ENCODE measurements around the gene RNF169.
A peak's percentile ranks its signal among the peaks of the same experiment; 100 is the strongest.

RNF169 gene

GRCh38 chr11:74842967-74843366 is 94.3 kb downstream of the RNF169 start:
- DNase-seq = no peak
- no peaks in the 10 kb centered on the region for H3K9me3 ChIP-seq (ENCODE audit: severe bottlenecking)
- no peak overlapping the region for H3K27ac ChIP-seq
- no peaks in the 10 kb centered on the region for H3K27me3 ChIP-seq (ENCODE audit: insufficient read depth, low read depth, severe bottlenecking)
- TF ChIP-seq, protein P1, sequence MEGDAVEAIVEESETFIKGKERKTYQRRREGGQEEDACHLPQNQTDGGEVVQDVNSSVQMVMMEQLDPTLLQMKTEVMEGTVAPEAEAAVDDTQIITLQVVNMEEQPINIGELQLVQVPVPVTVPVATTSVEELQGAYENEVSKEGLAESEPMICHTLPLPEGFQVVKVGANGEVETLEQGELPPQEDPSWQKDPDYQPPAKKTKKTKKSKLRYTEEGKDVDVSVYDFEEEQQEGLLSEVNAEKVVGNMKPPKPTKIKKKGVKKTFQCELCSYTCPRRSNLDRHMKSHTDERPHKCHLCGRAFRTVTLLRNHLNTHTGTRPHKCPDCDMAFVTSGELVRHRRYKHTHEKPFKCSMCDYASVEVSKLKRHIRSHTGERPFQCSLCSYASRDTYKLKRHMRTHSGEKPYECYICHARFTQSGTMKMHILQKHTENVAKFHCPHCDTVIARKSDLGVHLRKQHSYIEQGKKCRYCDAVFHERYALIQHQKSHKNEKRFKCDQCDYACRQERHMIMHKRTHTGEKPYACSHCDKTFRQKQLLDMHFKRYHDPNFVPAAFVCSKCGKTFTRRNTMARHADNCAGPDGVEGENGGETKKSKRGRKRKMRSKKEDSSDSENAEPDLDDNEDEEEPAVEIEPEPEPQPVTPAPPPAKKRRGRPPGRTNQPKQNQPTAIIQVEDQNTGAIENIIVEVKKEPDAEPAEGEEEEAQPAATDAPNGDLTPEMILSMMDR (IDR thresholded peaks at IDR 0.05; ENCODE audit: low read depth, low read length) = peak; percentile 41
- no peak overlapping the region for H3K4me3 ChIP-seq (ENCODE audit: low read depth, low read length)
- peaks cover 77% of the 10 kb centered on the region for H3K36me3 ChIP-seq

DNA sequence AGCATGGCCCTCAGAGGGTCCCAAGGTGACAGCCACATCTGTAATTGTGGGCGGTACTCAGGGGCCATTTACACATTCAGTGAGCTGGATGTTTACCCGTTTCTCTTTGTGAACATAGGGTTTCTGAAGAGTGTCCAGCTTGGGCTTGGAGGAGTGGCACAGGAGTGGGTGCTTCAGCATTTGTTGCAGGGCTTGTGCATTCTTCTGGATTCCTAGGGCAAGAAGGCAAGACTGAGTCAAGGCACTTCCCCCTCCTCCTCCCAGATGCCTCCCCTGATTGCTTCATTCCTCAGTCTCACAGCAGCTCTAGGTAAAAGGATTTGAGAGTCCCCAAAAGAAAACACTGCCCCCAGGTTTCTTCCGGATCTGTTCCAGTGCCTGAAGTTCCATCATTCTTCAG is 95.4 kb downstream of the RNF169 start:
- TF ChIP-seq, protein P1 (IDR thresholded peaks at IDR 0.05; ENCODE audit: low read depth, low read length) = no peak
- Histone ChIP-seq H3K27me3 (ENCODE audit: insufficient read depth, low read depth, severe bottlenecking) (no peaks in the 10 kb centered on the region), H3K27ac (no peak overlapping the region), H3K36me3 (peaks cover 76% of the 10 kb centered on the region), H3K9me3 (ENCODE audit: severe bottlenecking) (no peaks in the 10 kb centered on the region), H3K4me3 (ENCODE audit: low read depth, low read length) (no peak overlapping the region)
- no peak for DNase-seq

DNA sequence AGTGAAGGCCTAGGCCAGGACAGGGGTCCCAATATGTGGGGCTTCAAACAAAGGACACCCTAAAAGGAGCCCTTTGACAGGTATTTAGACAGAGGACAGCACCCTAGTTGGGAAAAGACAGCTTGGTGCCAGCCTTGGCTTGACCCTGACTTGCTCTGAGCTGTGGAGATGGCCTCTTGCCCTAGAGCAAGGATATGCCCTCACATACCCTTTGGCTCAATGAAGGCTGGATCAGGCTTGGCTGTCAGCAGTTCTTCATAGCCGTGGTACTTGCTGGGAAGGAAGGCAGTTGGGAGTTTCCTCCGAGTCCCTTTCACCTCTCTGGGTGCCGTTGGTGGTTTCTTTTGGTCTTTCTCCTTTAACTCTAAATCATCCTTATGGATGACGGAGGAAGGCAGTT is 96.2 kb downstream of the RNF169 start:
- Histone ChIP-seq H3K36me3 (peaks cover 78% of the 10 kb centered on the region), H3K27ac (no peak overlapping the region), H3K4me3 (ENCODE audit: low read depth, low read length) (no peak overlapping the region), H3K27me3 (ENCODE audit: insufficient read depth, low read depth, severe bottlenecking) (no peaks in the 10 kb centered on the region), H3K9me3 (ENCODE audit: severe bottlenecking) (no peaks in the 10 kb centered on the region)
- TF ChIP-seq, protein P1 (IDR thresholded peaks at IDR 0.05; ENCODE audit: low read depth, low read length) = no peak
- DNase-seq = no peak

GRCh38 chr11:74845978-74846517 is 97.4 kb downstream of the RNF169 start:
- H3K27me3 ChIP-seq (ENCODE audit: insufficient read depth, low read depth, severe bottlenecking) = no peaks in the 10 kb centered on the region
- no peak overlapping the region for H3K27ac ChIP-seq
- TF ChIP-seq, protein P1 (IDR thresholded peaks at IDR 0.05; ENCODE audit: low read depth, low read length) = no peak
- H3K9me3 ChIP-seq (ENCODE audit: severe bottlenecking) = no peaks in the 10 kb centered on the region
- peaks cover 76% of the 10 kb centered on the region for H3K36me3 ChIP-seq
- DNase-seq = no peak
- no peak overlapping the region for H3K4me3 ChIP-seq (ENCODE audit: low read depth, low read length)

DNA sequence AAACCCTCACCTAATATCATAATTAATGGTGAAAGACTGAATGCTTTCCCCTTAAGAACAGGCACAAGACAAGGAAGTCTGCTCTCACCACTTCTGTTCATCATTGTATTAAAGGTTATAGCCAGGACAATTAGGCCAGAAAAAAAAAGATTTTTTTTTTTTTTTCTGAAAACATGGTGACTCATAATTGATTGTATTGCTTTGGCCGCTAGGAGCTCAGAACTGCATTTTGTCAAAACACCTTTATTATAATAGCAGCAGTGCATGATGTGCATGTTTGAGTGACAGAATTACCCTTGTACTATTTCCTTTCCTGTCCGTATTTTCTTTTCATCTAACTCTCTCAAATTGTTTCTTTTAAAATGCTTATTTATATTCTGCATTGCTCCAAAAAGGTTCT is 98.1 kb downstream of the RNF169 start:
- H3K36me3 ChIP-seq = peaks cover 72% of the 10 kb centered on the region
- H3K27ac ChIP-seq = no peak overlapping the region
- TF ChIP-seq, protein P1 (IDR thresholded peaks at IDR 0.05; ENCODE audit: low read depth, low read length) = no peak
- no peaks in the 10 kb centered on the region for H3K9me3 ChIP-seq (ENCODE audit: severe bottlenecking)
- no peak overlapping the region for H3K4me3 ChIP-seq (ENCODE audit: low read depth, low read length)
- H3K27me3 ChIP-seq (ENCODE audit: insufficient read depth, low read depth, severe bottlenecking) = no peaks in the 10 kb centered on the region
- no peak for DNase-seq

DNA sequence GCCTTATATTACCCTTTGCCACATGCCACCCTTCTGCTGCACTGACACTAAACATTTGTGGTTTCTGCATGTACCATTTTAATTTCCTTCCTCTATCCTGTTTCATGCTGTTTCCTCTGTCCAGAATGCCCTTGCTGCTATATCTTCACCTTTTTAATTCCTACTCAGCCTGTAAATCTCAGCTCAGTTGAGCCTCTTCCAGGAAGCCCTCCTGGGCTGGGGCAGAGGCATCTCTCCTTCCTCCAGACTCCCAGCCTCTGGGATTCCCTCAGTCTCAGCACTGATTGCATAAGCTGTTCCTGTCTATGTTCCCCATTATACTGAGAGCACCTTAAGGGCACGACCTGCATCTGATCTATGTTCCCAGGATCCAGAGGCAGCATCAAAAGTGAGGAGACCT is 98.7 kb downstream of the RNF169 start:
- Histone ChIP-seq H3K4me3 (ENCODE audit: low read depth, low read length) (no peak overlapping the region), H3K27me3 (ENCODE audit: insufficient read depth, low read depth, severe bottlenecking) (no peaks in the 10 kb centered on the region), H3K27ac (no peak overlapping the region), H3K36me3 (peaks cover 67% of the 10 kb centered on the region), H3K9me3 (ENCODE audit: severe bottlenecking) (no peaks in the 10 kb centered on the region)
- TF ChIP-seq, protein P1 (IDR thresholded peaks at IDR 0.05; ENCODE audit: low read depth, low read length) = no peak
- no peak for DNase-seq

Data from WERI-Rb-1 (cell line).